Mesothelial cell of epicardium (in vitro differentiated cells): ENCODE results near the gene IFI16. TPM values are rescaled to one million over a fixed set of nuclear protein-coding genes. Genes with fewer than 3 reads are reported as not detected.

Source experiments
- DNase-seq, 2 experiments: peaks; one replicate each; pipeline ENCODE4 v3.0.0; 2021; ENCODE audit warnings: low spot score in 2 of 2; ENCODE audit not compliant: unreplicated experiment in 2 of 2
- H3K27ac Mint-ChIP-seq: 2 replicates; pipeline ENCODE4 v1.8.0; 2021; ENCODE audit warnings: mixed read lengths
- H3K27me3 Mint-ChIP-seq: 2 replicates; pipeline ENCODE4 v1.8.0; 2021; ENCODE audit warnings: low read depth, mixed read lengths
- H3K36me3 Mint-ChIP-seq: 2 replicates; pipeline ENCODE4 v1.8.0; 2021; ENCODE audit warnings: mixed read lengths
- H3K4me1 Mint-ChIP-seq: 2 replicates; pipeline ENCODE4 v1.8.0; 2021; ENCODE audit warnings: mixed read lengths
- H3K4me3 Mint-ChIP-seq: 2 replicates; pipeline ENCODE4 v1.8.0; 2021; ENCODE audit warnings: mild to moderate bottlenecking, moderate library complexity, mixed read lengths
- H3K9me3 Mint-ChIP-seq: 2 replicates; pipeline ENCODE4 v1.8.0; 2021; ENCODE audit warnings: mixed read lengths
- total RNA-seq: library from RNA; stranded (reverse); gene quantifications from 3 replicates; pipeline ENCODE4 v1.2.1, GENCODE V29; 2021
- TF ChIP-seq, protein P1 (sequence below): fragments of 200-600 bp; sonication (generic); IDR thresholded peaks from one replicate; pipeline ENCODE4 v1.5.0; 2021; ENCODE audit warnings: antibody characterized with exemption; ENCODE audit not compliant: unreplicated experiment

The IFI16 gene
- total RNA-seq, 1 donor from 2014 or later = 87.3 TPM

GRCh38 chr1:159054427-159054826 lies 44.7 kb downstream of the IFI16 start:
- no peak for DNase-seq
- Mint-ChIP-seq H3K4me3 (no peak overlapping the region), H3K4me1 (no peaks in the 10 kb centered on the region), H3K36me3 (peaks cover 55% of the 10 kb centered on the region), H3K9me3 (no peaks in the 10 kb centered on the region), H3K27me3 (no peaks in the 10 kb centered on the region), H3K27ac (no peak overlapping the region)
- TF ChIP-seq, protein P1, sequence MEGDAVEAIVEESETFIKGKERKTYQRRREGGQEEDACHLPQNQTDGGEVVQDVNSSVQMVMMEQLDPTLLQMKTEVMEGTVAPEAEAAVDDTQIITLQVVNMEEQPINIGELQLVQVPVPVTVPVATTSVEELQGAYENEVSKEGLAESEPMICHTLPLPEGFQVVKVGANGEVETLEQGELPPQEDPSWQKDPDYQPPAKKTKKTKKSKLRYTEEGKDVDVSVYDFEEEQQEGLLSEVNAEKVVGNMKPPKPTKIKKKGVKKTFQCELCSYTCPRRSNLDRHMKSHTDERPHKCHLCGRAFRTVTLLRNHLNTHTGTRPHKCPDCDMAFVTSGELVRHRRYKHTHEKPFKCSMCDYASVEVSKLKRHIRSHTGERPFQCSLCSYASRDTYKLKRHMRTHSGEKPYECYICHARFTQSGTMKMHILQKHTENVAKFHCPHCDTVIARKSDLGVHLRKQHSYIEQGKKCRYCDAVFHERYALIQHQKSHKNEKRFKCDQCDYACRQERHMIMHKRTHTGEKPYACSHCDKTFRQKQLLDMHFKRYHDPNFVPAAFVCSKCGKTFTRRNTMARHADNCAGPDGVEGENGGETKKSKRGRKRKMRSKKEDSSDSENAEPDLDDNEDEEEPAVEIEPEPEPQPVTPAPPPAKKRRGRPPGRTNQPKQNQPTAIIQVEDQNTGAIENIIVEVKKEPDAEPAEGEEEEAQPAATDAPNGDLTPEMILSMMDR = no peak

- Mint-ChIP-seq H3K27ac (no peak overlapping the region), H3K9me3 (no peaks in the 10 kb centered on the region), H3K4me3 (no peak overlapping the region), H3K36me3 (peaks cover 52% of the 10 kb centered on the region), H3K27me3 (no peaks in the 10 kb centered on the region), H3K4me1 (no peaks in the 10 kb centered on the region)
- DNase-seq = no peak
- TF ChIP-seq, protein P1 = no peak
These were observed 45.5 kb downstream of the IFI16 start for GRCh38 chr1:159055181-159055641.

- no peak overlapping the region for H3K27ac Mint-ChIP-seq
- TF ChIP-seq, protein P1 = no peak
- DNase-seq = no peak
- H3K27me3 Mint-ChIP-seq = no peaks in the 10 kb centered on the region
- peaks cover 43% of the 10 kb centered on the region for H3K36me3 Mint-ChIP-seq
- H3K9me3 Mint-ChIP-seq = no peaks in the 10 kb centered on the region
- H3K4me3 Mint-ChIP-seq = no peak overlapping the region
- H3K4me1 Mint-ChIP-seq = no peaks in the 10 kb centered on the region
These were observed 46.5 kb downstream of the IFI16 start for GRCh38 chr1:159056069-159056698.

GRCh38 chr1:159058751-159059150 lies 49.0 kb downstream of the IFI16 start:
- DNase-seq = no peak
- Mint-ChIP-seq H3K36me3 (peaks cover 20% of the 10 kb centered on the region), H3K4me1 (no peaks in the 10 kb centered on the region), H3K27me3 (no peaks in the 10 kb centered on the region), H3K27ac (no peak overlapping the region), H3K4me3 (no peak overlapping the region), H3K9me3 (no peaks in the 10 kb centered on the region)
- TF ChIP-seq, protein P1 = no peak

DNA sequence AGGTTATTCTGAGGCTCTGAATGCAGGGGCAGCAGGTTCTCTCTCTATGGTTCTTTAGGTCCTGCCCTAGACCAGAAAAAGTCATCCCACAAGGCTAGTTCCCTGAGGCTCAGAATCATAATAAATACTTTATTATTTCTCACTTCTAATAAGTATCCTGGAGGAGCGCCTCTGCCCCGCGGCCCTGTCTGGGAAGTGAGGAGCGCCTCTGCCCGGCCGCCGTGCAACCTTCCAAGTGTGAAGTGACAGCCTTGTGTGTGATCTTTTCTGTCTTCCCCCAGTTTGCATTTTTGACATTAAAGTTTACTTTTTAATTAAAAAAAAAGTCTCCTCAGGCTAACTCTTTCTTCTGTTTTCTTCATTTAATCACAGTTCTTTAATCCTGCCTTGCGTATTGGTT lies 55.4 kb downstream of the IFI16 start:
- no peaks in the 10 kb centered on the region for H3K36me3 Mint-ChIP-seq

More for the DNA sequence above, 55.4 kb downstream of the IFI16 start:
- Mint-ChIP-seq H3K4me3 (no peak overlapping the region), H3K27me3 (no peaks in the 10 kb centered on the region), H3K27ac (no peak overlapping the region), H3K4me1 (no peaks in the 10 kb centered on the region), H3K9me3 (no peaks in the 10 kb centered on the region)
- TF ChIP-seq, protein P1 = no peak
- no peak for DNase-seq
